SH-SY5Y (cell line): ENCODE results near the gene RHBDF1.

Experiments used
- GATA2 ChIP-seq: IDR thresholded peaks from 2 replicates; pipeline ENCODE4 v1.6.1; 2011; ENCODE audit warnings: mild to moderate bottlenecking, low read depth, low read length
- GATA3 ChIP-seq: IDR thresholded peaks from 2 replicates; pipeline ENCODE4 v1.6.1; 2011; ENCODE audit warnings: low read depth, mild to moderate bottlenecking, low read length, moderate library complexity

The RHBDF1 gene

DNA sequence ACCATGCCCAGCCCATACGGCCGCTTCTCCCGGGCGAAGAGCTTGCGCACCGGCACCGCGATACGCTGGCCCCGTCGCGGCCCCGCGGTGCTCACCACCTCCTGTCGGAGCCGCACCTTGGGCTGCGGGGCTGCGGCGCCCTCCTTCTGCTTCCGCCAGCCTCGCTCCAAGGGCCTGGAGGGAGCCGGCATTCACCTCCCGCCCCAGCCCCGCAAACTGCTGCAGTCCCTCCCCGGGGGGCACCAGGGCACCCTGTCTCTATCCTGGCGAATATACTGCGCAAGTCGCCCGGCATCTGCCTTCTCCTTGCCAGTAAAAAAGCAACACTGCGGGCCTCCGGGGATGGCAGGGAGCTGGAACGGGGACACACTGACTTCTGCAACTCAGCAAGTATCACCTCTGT is 10.6 kb downstream of the RHBDF1 start:
- TF ChIP-seq GATA2, result no peak
- no peak for TF ChIP-seq GATA3

- TF ChIP-seq GATA3 (no peak), GATA2 (no peak)
Observed at GRCh38 chr16:60929-61878, 11.2 kb downstream of the RHBDF1 start.

DNA sequence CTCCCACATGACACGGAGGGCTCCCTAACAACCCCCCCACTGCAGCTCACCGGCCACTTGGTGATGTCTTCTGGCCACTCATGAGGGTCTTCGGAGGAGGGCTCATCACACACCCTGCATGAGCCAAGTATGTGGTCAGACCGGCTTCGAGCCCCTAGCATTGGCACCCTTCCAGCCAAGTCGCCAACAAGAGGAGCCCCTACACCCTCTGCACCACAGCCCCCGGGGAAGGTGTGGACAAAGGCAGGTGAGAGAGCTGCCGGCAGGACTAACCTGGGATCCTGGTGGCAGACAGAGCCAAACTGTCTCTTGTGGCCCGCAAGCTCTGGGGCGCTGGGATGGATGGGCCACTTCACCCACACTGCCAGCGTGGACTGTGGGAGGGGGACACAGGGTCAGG is 12.3 kb downstream of the RHBDF1 start:
- no peak for TF ChIP-seq GATA3
- no peak for TF ChIP-seq GATA2

- no peak for TF ChIP-seq GATA3
- no peak for TF ChIP-seq GATA2
Observed at GRCh38 chr16:59440-60059, 12.9 kb downstream of the RHBDF1 start.

GRCh38 chr16:58491-59439 is 13.7 kb downstream of the RHBDF1 start:
- TF ChIP-seq GATA3, result no peak
- no peak for TF ChIP-seq GATA2

GRCh38 chr16:57711-58110 is 14.7 kb downstream of the RHBDF1 start:
- TF ChIP-seq GATA2 (no peak), GATA3 (no peak)

DNA sequence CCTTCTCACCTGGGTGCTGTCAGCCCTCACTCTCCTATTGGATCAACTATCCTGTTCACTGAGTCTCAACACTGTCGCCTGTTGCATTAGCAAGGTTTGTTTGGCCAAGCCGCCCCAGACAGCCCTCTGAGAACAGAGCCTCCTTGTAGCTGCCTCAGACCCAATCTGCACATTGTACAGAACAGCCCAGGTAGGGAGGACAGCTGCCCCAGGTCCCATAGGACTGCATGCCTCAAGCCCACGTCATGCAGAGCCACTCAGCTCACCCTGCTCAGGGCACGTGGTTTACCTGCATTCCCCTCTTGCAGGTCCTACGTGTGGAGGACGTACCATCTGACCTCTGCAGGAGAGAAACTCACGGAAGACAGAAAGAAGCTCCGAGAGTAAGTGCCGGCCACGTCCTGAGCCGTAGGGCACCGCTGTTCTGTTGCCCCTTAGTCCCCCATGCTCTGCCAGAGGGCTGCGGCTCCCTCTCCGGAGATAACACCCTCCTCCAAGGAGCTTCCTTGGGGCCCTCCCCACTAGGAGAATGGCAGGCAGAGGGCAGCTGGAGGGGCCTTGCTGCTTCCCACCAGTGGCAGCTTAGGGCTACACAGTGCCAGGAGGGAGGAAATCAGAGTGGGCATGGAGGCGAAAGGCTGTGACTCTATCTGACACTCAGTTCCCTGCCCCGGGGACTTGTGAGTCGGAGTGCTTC is 16.1 kb downstream of the RHBDF1 start:
- no peak for TF ChIP-seq GATA3
- no peak for TF ChIP-seq GATA2

- no peak for TF ChIP-seq GATA3
- TF ChIP-seq GATA2, result no peak
Observed at GRCh38 chr16:55571-56136, 16.8 kb downstream of the RHBDF1 start.

DNA sequence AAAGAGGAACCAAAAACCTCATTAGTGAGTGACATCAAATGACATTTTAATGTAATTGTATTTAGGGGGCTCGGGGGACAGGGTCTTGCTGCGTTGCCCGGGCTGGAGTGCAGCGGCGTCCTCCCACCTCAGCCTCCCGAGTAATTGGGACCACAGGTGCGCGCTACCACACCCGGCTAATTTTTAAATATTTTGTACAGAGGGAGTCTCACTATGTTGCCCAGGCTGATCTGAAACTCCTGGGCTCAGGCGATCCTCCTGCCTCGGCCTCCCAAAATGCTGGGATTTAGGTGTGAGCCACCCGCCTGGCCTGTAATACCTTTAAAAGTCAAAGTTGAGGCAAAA is 18.2 kb downstream of the RHBDF1 start:
- TF ChIP-seq GATA2 (no peak), GATA3 (no peak)

- TF ChIP-seq GATA2 (no peak), GATA3 (no peak)
Observed at GRCh38 chr16:53346-54236, 18.8 kb downstream of the RHBDF1 start, which contains the start of the genes POLR3K and SNRNP25. Gene POLR3K (minus strand): TSS chr16:53608. CDS start chr16:53586, 22 bp downstream. Gene SNRNP25 (plus strand): TSS chr16:53828. CDS start chr16:54017, 189 bp downstream.

DNA sequence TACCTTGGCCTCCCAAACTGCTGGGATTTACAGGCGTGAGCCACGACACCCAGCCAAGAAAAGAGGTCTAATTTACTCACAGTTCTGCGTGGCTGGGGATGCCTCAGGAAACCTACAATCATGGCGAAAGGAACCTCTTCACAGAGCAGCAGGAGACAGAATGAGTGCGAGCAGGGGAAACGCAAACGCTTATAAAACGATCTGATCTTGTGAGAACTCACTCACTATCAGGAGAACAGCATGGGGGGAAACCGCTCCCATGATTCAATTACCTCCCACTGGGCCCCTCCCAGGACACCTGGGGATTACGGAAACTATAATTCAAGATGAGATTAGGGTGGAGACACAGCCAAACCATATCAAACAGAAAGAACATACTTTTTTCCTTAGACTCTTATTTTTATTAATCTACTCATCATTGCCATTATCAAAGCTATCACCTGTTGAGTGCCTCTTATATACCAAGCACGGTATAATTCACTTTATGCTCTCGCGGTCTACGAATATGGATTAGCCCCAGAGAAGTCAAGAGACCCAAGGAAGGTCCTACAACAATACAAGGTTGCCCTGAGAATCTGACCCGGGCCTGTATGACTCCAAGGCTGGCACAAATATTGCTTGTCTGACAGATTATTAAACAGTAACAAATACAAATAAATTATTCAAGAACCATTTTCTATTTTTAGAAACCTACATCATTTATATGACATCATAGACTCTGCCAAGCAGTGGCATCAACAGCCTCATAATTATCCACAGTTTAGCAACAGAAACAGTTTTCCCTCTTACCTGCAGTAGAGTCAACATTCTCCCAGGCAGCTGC is 21.5 kb downstream of the RHBDF1 start:
- TF ChIP-seq GATA2 (no peak), GATA3 (no peak)

GRCh38 chr16:47234-47633 is 25.2 kb downstream of the RHBDF1 start:
- TF ChIP-seq GATA2 (no peak), GATA3 (no peak)
